Esophagus muscularis mucosa (tissue), 4 donors: ENCODE measurements around the gene CD46.

Experiments used
- EP300 ChIP-seq: sonication (generic); formaldehyde crosslinking; IDR thresholded peaks from one replicate; pipeline ENCODE4 v1.6.1; 2017; ENCODE audit warnings: antibody characterized with exemption
- POLR2A ChIP-seq: fragments of 450-650 bp; IDR thresholded peaks from one replicate; pipeline ENCODE4 v1.6.1; 2017; ENCODE audit warnings: antibody characterized with exemption, moderate library complexity, mild to moderate bottlenecking, low read depth
- POLR2AphosphoS5 ChIP-seq, 2 donors: sonication (generic); formaldehyde crosslinking; IDR thresholded peaks; one replicate each; pipeline ENCODE4 v1.6.1; 2017; ENCODE audit warnings: antibody characterized with exemption in 2 of 2
- TF ChIP-seq, protein P1 (sequence below), 3 experiments: fragments of 200-600 bp in 2 of 3; fragments of 450-650 bp in 1 of 3; sonication (generic) in 2 of 3; IDR thresholded peaks; one replicate each; pipeline ENCODE4 v1.5.1; 2017 to 2019; ENCODE audit warnings: antibody characterized with exemption in 3 of 3, mild to moderate bottlenecking in 2 of 3, moderate library complexity in 1 of 3

DNA sequence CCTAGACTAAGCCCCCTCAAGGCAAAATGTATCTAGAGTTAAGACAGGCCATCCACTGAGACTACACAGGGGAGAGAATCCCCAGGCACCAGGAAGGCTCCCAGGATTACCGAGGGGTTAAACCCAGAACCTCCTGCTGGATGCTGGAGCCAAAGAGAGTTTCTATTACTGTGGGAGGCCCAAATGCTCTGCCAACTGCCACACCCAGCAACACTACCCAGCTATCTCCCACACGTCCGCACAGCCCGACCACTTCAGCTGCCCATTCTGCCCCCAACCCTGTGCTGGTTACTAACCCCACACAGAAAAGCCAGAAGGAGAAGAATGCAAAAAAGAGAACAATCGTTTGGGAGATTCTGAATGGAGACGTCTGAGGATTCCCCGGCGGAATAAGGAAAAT, 63.6 kb downstream of the CD46 start:
- TF ChIP-seq, protein P1, sequence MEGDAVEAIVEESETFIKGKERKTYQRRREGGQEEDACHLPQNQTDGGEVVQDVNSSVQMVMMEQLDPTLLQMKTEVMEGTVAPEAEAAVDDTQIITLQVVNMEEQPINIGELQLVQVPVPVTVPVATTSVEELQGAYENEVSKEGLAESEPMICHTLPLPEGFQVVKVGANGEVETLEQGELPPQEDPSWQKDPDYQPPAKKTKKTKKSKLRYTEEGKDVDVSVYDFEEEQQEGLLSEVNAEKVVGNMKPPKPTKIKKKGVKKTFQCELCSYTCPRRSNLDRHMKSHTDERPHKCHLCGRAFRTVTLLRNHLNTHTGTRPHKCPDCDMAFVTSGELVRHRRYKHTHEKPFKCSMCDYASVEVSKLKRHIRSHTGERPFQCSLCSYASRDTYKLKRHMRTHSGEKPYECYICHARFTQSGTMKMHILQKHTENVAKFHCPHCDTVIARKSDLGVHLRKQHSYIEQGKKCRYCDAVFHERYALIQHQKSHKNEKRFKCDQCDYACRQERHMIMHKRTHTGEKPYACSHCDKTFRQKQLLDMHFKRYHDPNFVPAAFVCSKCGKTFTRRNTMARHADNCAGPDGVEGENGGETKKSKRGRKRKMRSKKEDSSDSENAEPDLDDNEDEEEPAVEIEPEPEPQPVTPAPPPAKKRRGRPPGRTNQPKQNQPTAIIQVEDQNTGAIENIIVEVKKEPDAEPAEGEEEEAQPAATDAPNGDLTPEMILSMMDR (IDR thresholded peaks at IDR 0.05): no peak
- TF ChIP-seq POLR2A (no peak), EP300 (no peak), POLR2AphosphoS5 (IDR thresholded peaks at IDR 0.05) (no peak)
